GM19035 (cell line): ENCODE data around the gene BANK1.
A peak's percentile ranks its signal among the peaks of the same experiment; 100 is the strongest.

Experiments used
- ATAC-seq: cut with Tn5 transposase; IDR thresholded peaks from one replicate; pipeline ENCODE4 v1.9.1; 2021; ENCODE audit not compliant: unreplicated experiment

The BANK1 gene

DNA sequence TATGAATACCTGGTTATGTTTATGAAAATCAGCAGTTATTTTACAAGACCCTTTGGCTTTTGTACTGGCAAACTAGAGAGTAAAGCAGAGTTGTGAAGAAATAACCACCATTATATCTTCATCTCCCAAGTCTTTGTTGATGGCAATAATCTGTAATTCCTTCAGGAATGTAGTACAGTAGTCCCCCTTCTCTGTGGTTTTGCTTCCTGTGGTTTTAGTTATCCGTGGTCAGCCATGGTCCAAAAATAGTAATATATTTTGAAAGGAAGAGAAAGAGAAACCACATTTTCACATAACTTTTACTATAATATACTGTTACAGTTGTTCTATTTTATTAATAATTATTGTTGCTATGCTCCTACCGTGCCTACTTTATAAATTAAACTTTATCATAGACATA is 27.8 kb downstream of the BANK1 start:
- ATAC-seq = no peak

DNA sequence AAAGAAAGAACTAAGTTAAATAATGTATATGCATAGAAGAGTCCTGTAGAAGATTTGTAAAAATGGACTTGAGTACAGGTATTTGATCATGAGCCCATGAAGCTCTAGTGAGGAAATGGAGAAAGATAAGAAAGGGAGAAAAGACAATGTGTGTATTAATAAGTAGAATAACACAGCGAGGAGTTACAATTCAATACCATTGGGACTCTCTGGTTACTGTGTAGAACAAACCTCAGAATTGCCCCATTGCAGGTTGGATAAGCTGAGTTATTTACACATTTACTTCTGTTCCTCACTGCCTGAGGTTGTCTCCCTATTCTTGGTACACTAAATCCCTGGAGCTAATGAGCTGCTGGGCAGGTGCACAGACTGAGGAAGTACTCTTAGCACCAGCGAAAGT is 33.3 kb downstream of the BANK1 start:
- no peak for ATAC-seq

DNA sequence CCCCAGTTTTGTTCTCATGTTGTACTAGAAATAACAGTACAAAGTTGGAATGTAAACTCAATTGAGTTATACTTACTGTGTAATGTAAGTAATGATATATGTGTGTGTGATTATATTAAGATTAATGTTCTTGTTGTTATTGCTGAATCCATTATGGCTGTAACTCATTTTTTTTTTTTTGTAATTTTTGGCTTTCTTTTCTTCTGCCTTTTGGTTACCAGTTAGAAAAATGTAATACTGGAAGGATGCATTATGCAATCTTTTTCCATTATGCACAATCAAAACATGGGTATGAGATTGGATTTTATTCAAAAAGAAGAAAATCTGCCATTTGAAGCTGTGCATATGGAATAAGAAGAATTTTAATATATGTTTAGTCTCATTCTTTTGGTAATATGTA is 34.0 kb downstream of the BANK1 start:
- no peak for ATAC-seq

DNA sequence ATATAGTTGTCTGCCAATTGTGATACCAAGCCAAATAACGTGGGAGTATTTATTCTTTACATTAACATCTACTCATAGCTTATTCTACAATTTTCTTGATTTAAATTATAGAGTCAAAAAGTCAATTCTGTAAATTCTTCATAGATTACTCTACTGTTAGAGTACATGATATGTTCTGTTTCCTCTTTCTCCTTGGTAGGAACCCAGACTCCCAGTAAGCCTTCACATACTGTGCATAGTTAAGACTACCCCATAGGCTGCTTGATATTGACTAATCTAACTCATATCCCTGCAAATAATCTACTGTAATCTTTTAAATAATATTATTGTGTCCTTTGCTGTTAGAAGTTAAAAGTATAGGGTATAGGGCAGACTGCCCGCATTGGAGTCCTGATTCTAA is 35.4 kb downstream of the BANK1 start:
- no peak for ATAC-seq

DNA sequence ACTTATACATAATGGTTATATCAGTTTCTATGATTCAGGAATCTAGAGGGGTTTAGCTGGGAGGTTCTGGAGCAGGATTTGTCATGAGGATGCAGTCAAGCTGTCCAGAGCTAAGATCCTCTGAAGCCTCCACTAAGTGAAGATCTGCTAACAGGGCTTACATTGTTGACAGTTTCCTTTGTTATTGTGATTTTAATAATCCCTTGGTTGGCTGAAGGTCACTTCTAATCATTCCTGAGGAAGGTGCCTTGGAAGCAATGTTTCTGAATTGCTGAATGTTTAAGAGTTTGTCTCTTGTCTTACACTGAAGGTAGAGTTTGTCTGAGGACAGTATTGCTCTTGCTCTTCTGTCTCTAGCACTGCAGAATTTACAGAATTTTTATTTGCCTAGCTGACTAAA is 41.3 kb downstream of the BANK1 start:
- no peak for ATAC-seq

DNA sequence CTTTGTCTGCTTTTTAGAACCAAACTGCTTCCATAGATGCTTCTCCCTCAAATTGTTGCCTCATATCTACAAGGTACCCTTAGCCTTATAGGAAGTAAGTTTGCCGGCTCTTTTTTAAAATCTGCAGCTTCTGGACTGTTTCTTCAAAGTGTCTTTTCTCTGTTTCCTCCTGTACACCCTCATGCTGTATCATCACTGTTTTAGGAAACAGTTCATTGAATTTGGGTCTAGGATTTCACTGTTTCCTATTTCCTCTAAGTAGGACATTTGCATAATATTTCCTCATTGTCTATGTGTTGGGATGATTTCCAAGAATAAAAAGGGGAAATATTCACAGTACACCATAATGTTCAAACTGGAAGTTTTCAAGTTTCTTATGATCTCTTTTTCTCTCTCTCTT is 43.0 kb downstream of the BANK1 start:
- no peak for ATAC-seq

DNA sequence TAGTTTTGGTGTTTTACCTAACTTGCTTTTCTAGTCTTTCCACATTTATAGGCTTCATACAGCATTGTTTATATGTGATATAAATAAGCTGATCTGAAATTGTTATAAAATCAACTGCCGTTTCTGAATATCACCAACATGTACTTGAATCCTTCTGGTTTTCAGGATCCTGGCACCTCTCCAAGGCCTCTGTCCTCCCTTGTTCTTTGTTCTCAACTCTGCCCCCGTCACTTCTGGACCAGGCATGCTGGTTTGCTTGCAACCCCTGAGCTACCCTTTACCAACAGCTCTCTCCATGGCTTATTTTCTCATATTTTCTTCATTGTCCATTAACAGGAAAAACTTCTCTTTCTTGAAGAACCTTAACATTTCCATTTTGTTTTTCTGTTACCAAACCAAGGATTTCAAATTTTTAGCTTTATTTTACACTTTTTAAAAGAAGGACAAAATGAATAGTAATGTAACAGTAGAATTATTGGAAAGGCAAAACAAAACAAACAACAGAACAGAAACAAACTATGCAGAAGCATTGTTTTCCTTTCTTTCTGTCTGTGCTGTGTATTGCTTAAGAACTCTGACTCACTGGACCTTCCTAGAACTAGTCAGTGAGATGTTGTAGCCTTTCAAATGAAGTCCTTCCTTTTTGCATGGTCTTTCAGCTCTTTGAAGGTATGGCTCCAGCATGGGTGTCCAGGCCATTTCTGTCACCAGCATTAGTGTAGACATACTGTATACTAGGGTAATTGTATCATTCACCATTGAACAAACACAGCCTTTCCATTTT is 44.8 kb downstream of the BANK1 start:
- no peak for ATAC-seq

DNA sequence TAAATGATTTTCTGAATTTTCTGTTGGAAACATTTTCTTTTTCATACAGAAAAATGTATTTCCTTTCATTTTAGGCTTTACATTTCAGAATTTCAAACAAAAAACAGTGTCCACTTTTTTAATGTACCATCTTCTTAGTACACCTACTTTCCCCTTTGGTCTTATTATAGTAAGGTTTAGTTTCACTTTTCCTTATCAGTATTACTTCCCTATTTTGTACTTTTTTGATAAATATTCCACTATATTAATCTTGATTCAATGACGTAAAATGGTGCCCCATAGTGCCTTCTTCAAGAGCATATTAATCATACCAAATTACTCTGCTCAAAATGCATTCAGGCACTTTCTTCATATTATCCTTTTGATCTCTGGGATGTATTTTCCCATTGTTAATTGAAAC is 52.5 kb downstream of the BANK1 start:
- no peak for ATAC-seq

DNA sequence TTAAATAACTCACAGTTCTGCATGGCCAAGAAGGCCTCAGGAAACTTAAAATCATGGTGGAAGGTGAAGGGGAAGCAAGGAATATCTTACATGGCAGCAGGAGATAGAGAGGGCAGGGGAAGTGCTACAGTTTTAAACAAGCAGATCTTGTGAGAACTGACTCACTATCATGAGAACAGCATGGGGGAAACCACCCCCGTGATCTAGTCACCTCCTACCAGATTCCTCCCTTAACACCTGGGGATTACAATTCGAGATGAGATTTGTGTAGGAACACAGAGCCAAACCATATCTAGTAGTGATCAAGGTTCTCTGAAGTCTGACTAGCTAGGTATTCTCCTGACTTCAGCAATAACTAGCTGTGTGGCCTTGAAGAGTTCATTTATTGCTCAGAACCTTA is 56.0 kb downstream of the BANK1 start:
- ATAC-seq = no peak

DNA sequence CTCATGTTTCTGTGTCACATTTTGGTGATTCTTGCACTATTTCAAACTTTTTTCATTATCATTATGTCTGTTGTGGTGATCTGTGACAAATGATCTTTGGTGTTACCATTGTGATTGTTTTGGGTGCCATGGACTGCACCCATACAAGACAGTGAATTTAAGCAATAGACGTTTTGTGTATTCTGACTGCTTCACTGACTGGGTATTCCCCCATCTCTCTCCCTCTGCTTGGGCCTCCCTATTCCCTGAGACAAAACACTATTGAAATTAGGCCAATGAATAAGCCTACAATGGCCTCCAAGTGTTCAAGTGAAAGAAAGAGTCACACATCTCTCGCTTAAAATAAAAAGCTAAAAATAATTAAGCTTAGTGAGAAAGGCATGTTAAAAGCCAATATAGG is 60.2 kb downstream of the BANK1 start:
- ATAC-seq = no peak

DNA sequence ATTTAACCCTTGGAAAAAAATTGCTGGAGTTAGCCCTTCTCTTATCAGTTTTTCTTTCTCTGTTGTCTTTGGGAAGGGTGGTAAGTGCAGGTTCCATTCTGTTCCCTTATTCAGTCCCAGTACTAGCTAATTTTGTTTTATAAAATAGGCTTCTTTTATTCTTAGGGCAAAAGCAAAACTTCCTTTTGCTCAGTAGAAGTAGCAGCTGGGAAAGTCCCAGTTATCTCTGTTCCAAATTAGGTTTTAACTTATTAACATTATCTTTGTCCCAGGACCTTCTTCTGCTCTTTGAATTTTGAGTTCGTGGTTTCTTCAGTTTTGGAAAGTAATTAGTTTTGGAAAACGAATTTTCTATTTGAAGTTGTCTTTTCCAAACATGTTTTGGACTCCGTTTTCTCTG is 61.1 kb downstream of the BANK1 start:
- no peak for ATAC-seq

DNA sequence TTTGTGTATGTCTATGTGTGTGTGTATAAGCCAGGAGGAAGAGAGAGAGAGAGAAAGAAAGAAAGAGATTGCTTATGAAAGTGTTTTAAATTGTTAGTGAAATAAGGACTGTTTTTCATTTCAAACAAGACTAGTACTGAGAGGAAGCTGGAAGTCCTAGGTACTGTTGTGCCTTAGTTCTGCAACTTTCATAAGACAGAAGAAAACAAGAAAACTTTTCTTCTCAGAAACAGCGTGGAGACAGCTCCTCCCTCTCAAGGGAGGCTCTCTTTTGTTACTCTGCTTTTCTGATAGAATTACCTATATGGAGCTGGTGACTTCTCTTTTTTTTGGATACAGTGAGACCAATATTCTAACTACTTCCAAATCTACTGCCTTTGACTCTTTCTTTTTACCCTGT is 62.5 kb downstream of the BANK1 start:
- peak; percentile 51 for ATAC-seq

DNA sequence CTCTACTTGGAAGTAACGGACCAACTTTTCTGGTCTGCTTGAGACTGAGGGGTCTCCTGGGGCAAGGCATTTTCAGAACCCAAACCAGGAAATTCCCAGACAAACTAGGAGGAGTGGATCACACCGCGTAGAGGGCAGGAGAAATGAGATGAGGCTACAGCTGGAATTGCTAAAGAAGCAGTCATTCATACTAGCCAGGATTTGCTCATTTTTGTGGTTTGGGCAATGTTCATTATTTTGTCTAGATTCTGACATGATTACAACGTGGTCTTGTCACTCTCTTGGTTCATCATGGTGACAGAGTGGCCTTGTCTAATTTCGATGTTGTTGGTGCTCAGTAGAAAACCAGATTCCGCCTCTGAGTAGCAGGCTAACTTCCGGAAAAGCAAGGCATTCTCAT is 63.2 kb downstream of the BANK1 start:
- ATAC-seq = no peak

DNA sequence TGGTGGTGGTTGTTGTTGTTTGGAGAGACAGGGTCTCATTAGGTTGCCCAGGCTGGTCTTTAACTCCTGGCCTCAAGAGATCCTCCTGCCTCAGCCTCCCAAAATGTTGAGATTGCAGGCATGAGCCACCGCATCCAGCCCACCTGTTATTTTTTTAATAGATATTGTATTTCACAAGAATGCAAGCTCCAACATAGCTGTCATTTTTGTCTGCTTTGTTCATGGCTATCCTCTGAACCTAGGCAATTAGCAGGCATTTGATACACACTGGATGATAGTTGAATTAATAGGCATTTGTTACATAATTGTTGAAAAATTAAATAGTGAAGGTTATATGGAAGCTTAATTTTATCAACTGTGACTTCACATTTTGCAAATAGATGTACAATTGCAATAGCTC is 64.7 kb downstream of the BANK1 start:
- no peak for ATAC-seq

DNA sequence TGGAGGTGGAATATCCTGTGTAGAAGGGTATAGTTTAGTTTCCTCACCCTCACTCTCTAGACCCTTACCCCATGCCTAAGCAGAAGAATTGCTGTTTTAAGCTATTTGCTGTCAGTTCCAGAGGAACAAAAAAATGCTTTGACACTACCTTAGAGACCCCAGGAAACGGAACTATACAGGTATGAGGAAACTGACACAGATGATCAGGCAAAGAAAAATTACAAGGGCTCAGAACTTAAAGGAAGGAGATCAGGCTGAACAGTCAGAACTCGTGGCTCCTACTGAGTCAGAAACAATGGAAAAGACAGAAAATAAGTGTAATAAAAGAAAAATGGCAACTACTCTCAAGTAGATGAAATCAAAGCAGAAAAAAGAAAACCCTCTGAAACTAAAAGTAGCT is 65.6 kb downstream of the BANK1 start:
- ATAC-seq = no peak

DNA sequence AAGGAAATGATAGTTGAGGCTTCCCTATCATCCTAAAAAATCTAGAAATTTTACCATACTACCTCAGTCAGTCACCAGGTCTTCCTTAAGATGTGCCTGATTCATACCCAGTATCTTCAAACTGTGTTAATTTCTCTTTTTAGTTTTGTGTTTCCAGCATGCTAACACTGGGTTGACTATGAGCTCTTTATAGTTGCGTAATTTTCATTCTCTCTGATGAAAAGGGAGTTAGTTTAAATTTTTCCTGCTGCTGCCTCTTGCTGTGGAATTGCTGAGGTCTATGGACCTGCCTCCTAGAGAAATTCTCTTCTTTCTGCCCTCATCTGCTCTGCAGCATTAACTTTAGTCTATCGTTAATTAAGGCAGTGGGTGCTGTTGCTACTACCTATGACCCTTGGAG is 66.6 kb downstream of the BANK1 start:
- ATAC-seq = no peak

DNA sequence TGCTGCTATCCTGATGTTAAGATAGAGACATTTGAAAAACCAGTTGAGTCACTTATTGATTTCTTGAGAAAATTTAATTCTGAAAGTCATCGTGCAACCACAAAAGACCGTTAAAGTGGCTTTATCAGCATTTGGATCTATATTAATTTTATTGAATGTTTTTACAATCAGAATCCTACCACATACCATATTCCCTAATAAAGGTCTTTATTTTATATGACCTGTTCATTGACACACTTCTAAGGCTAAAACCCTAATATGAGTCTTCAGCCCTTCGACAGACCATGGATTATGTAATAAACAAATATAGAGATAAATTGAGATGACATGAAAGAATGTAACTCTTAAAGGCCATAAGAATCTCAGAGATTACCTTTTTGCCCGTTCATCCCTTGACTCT is 68.1 kb downstream of the BANK1 start:
- no peak for ATAC-seq

DNA sequence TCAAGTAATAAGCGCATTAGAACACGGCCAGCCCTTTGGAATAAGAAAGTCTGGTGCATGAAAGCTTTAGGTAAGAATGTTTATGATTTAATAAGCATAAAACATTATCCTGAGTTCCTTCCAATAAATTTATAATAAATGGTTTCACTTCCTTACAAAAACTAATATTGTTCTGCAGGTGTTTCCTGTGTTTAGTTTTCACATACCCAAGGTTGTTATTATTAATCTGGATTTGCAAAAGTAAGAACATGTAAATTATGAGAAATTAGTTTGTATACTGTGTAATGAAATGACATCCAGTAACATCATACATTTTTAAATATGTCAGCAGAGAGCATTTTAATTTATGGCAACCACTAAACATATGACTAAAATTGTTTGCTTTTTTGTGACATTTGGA is 72.1 kb downstream of the BANK1 start:
- peak; percentile 64 for ATAC-seq

DNA sequence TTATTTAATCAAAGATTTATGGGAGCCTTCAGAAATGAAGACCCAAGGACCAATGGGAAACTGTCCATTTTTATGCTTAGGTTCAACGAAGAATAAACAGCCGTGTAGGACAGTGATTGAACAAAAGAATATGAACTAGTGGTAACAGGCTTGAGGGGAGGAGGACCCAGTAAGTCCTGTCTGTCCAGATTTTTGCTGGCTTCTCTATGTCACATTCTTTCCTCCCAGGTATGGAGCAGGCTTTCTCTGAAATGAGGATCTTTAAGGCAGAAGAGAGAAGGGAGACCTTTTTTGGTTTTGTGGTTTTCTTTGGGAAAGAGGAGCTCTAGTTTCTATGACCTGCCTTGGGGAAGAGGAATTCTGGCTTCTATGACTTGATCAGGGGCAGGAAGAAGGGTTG is 74.1 kb downstream of the BANK1 start:
- ATAC-seq = no peak

DNA sequence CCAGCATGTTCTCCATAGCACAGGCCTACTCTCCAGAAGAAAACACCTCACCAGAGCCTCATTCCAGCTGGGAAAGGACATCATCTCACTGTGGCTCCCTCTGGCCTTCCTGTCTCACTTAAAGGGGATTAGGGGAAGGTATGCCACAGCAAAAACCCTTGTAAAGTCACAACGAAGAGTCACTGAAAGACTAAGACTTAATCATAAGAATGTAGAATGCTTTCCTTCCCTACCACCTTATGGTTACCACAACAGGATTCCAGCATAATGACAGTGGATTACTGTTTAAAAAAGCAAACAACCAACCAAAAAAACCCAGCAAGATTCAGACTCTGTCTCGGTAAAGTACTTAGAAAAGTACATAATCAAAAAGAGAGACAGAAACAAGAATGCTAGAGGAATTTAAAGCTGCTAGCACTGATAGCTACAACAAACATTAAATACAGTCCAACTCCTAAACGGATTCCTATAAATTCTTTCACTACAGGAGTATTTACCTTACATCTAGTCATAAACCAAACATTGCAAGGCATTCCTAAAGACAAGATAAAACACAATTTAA is 75.1 kb downstream of the BANK1 start:
- no peak for ATAC-seq

DNA sequence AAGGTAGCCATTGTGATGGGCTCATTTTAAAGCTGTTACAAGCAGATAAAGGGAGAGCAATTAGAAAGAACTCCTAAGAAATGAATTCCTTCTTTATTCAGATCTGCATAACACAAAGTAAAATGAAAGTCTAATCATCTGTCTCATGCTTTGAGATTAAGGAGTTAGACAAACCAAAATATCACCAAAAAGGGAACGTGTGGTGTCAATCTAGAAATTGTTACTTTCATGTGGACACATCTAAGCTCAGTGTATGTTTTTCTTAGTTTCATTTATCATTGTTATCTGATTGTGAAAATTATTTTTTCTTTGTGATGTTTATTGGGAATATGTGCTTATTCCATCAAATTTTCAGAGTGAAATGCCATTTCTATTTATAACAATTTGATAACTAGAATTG is 80.3 kb downstream of the BANK1 start:
- peak; percentile 49 for ATAC-seq

DNA sequence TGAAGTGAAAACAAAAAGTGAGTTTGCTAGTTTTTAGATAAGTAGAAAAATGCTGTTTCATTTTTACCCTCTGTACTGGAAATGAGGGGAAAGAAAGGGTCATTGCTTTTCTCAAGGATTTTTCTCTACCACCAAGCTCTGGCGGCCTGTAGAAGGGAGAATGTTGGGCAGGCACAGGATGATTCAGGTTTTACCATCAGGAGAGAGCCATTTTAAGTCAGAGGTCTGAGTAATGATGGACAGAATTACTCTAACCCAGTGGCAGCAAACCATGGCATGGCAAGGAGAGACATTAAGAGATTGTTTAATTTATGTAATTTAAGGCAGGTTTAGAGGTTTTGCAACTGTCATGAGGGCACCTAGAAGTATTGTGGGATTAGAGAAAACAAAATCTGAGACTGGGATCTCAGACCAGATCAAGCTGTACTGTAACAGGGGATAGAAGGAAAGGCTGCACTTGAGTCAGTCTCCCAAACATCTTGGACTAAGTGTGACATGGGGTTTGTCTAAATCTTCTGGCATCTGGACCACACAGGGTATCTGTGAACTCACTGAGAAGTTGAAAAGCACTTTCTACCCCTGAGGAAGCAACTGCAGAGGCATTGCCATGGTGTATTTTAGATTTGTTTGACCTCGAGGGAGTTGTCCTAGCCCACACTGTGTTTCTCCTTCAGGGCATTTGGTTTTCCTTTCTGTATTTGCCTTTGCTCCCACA is 81.6 kb downstream of the BANK1 start:
- no peak for ATAC-seq
